A673 (cell line): ENCODE data around the gene ME3. TPM values are rescaled to one million over a fixed set of nuclear protein-coding genes. Genes with fewer than 3 reads are reported as not detected.

Source experiments
- BruUV-seq: library from RNA; stranded (reverse); fragments of 400-500 nt; replicated peaks from 2 replicates; lab custom pipeline; 2021; lab: Mats Ljungman, UMichigan
- CTCF ChIA-PET: fragments of 300-600 bp; sonication (Branson Sonifier 250); formaldehyde crosslinking; loops from one replicate; lab custom pipeline; 2022; ENCODE audit warnings: antibody characterized with exemption; lab: Charles Lee
- POLR2A ChIA-PET: fragments of 300-600 bp; sonication (Branson Sonifier 250); formaldehyde crosslinking; loops from one replicate; lab custom pipeline; 2022; ENCODE audit warnings: antibody characterized with exemption; ENCODE audit not compliant: low non-redundant PET; lab: Charles Lee
- DNase-seq: peaks from one replicate; pipeline ENCODE4 v3.0.0-alpha.2; 2015; ENCODE audit warnings: low spot score
- H3K27ac ChIP-seq: fragments of 200-600 bp; sonication (generic); 2 replicates; pipeline ENCODE4 v1.5.1; 2016; ENCODE audit warnings: mixed run types, low read depth, mild to moderate bottlenecking, mixed read lengths, antibody characterized with exemption, low read length; ENCODE audit not compliant: poor library complexity, severe bottlenecking
- H3K27me3 ChIP-seq: fragments of 200-600 bp; sonication (generic); replicated peaks from 2 replicates; pipeline ENCODE4 v1.6.1; 2017; ENCODE audit warnings: mixed run types, low read depth, mild to moderate bottlenecking, mixed read lengths, antibody characterized with exemption, low read length; ENCODE audit not compliant: insufficient read depth, poor library complexity
- H3K36me3 ChIP-seq: fragments of 200-600 bp; sonication (generic); 2 replicates; pipeline ENCODE4 v1.6.1; 2016; ENCODE audit warnings: mixed run types, mild to moderate bottlenecking, mixed read lengths, antibody characterized with exemption, low read length; ENCODE audit not compliant: insufficient read depth, poor library complexity, severe bottlenecking
- H3K4me1 ChIP-seq: fragments of 200-600 bp; sonication (generic); 2 replicates; pipeline ENCODE4 v1.6.1; 2017; ENCODE audit warnings: mixed run types, mild to moderate bottlenecking, mixed read lengths, antibody characterized with exemption, low read length; ENCODE audit not compliant: insufficient read depth, poor library complexity, severe bottlenecking
- H3K4me3 ChIP-seq: fragments of 200-600 bp; sonication (generic); 2 replicates; pipeline ENCODE4 v1.5.1; 2016; ENCODE audit warnings: low read depth, mixed run types, mild to moderate bottlenecking, mixed read lengths, low read length; ENCODE audit not compliant: poor library complexity, severe bottlenecking
- H3K9me3 ChIP-seq: fragments of 200-600 bp; sonication (generic); 2 replicates; pipeline ENCODE4 v1.6.1; 2016; ENCODE audit warnings: mixed run types, low read depth, mild to moderate bottlenecking, mixed read lengths, antibody characterized with exemption, low read length; ENCODE audit not compliant: poor library complexity, severe bottlenecking
- CTCF ChIP-seq: fragments of 300-800, 200-600 bp; sonication (generic); conservative IDR thresholded peaks from 2 replicates; pipeline ENCODE4 v1.5.1; 2017; ENCODE audit warnings: low read depth, mild to moderate bottlenecking, antibody characterized with exemption, low read length, moderate library complexity, mixed read lengths
- EZH2 ChIP-seq: fragments of 200-600 bp; sonication (generic); IDR thresholded peaks from 2 replicates; pipeline ENCODE4 v1.6.1; 2017; ENCODE audit warnings: borderline replicate concordance, low read depth, mild to moderate bottlenecking, mixed read lengths, antibody characterized with exemption, low read length; ENCODE audit not compliant: poor library complexity, severe bottlenecking
- intact Hi-C: fragments of 100-400 bp; cut with micrococcal nuclease; formaldehyde crosslinking; loops from one replicate; pipeline ENCODE4 v1.10.0; 2022; ENCODE audit not compliant: unreplicated experiment
- total RNA-seq: library from RNA; stranded (reverse); gene quantifications from 2 replicates; pipeline ENCODE4 v1.2.3, GENCODE V29; 2021

ME3 gene
- total RNA-seq, 1 experiment from 2014 or later = 7.6 TPM

DNA sequence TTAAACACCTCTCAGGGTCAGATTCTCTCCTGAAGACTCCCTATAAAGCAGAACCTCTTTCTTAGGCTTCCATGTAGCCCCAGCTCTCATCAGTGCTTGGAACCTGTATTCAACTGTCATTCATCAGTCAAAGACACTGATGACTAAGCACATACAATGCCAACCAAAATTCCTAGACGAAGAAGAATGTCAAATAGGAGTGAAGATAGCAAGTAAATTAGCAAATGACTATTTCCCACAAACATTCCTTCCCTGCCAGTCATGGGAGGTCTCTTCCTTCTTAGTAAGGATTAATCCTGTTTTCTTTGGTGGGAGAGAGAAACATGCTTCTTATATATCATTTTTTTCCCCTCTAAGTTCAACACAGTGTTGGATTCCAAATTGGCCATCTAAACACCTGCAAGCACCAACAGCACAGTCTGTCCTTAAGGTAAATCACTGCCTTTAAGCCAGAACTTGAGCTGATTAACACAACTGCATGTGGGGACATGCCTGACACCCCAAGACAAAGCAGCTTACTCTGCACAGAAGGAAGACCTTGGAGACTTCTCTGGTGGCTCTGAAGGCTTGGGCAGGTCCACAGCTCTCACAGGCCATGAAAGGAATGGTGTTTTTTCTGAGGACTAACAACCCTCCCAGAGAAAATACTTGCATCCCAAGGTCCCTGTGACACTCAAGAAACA lies 47.5 kb upstream of the ME3 start:
- CTCF ChIA-PET = no interaction called here
- peak overlapping the region; percentile 7 for H3K27ac ChIP-seq

GRCh38 chr11:86718999-86719398 lies 46.6 kb upstream of the ME3 start:
- ChIA-PET CTCF (interaction anchor here (0.6 kb wide), 1 partner anchor 22 kb away, joined by 3 read pairs; no protein-coding TSS in a partner anchor), POLR2A (no interaction called here)
- H3K36me3 ChIP-seq = no peaks in the 10 kb centered on the region
- no peak for DNase-seq
- TF ChIP-seq CTCF (no peak), EZH2 (no peak)
- no peak overlapping the region for H3K27ac ChIP-seq
- peaks cover 9% of the 10 kb centered on the region for H3K4me1 ChIP-seq
- no TSS peak for BruUV-seq
- intact Hi-C loops = no loop called here
- peaks cover 9% of the 10 kb centered on the region for H3K9me3 ChIP-seq
- H3K27me3 ChIP-seq = no peaks in the 10 kb centered on the region
- H3K4me3 ChIP-seq = no peak overlapping the region

More for the DNA sequence above, 47.5 kb upstream of the ME3 start:
- POLR2A ChIA-PET = no interaction called here
- intact Hi-C loops = no loop called here
- Histone ChIP-seq H3K27me3 (no peaks in the 10 kb centered on the region), H3K4me1 (peaks cover 9% of the 10 kb centered on the region), H3K4me3 (no peak overlapping the region), H3K36me3 (no peaks in the 10 kb centered on the region), H3K9me3 (peaks cover 9% of the 10 kb centered on the region)
- no peak for TF ChIP-seq CTCF
- no TSS peak for BruUV-seq
- peak; percentile 77 for DNase-seq

- no peak for DNase-seq
- no peaks in the 10 kb centered on the region for H3K36me3 ChIP-seq
- TF ChIP-seq CTCF (no peak), EZH2 (no peak)
- ChIA-PET POLR2A (no interaction called here), CTCF (interaction anchor here (0.6 kb wide), 1 partner anchor 22 kb away, joined by 3 read pairs; no protein-coding TSS in a partner anchor)
- no peaks in the 10 kb centered on the region for H3K27me3 ChIP-seq
- intact Hi-C loops = no loop called here
- no TSS peak for BruUV-seq
- H3K9me3 ChIP-seq = peaks cover 9% of the 10 kb centered on the region
- peaks cover 9% of the 10 kb centered on the region for H3K4me1 ChIP-seq
- no peak overlapping the region for H3K27ac ChIP-seq
- H3K4me3 ChIP-seq = no peak overlapping the region
Measured at GRCh38 chr11:86718521-86718920, 46.1 kb upstream of the ME3 start.
